HG03460 (cell line): Measurements from ENCODE around the gene SIVA1.

ENCODE experiments used
- ATAC-seq: cut with Tn5 transposase; IDR thresholded peaks from one replicate; pipeline ENCODE4 v1.9.1; 2021; ENCODE audit not compliant: unreplicated experiment

Gene SIVA1

GRCh38 chr14:104783484-104784217, 30.7 kb downstream of the SIVA1 start:
- ATAC-seq, result no peak

DNA sequence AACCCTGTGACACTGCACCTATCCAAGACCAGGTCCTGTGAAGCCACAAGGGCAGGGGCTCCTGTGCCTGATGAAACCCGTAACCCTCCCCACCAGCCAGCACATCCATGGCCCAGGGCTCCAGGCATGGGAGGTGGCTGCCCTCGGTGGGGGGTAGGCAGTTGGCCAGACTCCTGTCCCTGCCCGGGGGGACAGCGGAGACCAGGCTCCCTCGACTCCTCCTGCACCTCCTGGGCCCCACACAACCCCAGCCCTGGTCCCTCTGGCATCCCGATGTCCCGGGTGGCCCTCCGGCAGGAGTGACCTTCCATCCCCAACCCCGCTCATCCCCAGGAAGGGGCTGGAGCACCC, 31.2 kb downstream of the SIVA1 start:
- no peak for ATAC-seq

DNA sequence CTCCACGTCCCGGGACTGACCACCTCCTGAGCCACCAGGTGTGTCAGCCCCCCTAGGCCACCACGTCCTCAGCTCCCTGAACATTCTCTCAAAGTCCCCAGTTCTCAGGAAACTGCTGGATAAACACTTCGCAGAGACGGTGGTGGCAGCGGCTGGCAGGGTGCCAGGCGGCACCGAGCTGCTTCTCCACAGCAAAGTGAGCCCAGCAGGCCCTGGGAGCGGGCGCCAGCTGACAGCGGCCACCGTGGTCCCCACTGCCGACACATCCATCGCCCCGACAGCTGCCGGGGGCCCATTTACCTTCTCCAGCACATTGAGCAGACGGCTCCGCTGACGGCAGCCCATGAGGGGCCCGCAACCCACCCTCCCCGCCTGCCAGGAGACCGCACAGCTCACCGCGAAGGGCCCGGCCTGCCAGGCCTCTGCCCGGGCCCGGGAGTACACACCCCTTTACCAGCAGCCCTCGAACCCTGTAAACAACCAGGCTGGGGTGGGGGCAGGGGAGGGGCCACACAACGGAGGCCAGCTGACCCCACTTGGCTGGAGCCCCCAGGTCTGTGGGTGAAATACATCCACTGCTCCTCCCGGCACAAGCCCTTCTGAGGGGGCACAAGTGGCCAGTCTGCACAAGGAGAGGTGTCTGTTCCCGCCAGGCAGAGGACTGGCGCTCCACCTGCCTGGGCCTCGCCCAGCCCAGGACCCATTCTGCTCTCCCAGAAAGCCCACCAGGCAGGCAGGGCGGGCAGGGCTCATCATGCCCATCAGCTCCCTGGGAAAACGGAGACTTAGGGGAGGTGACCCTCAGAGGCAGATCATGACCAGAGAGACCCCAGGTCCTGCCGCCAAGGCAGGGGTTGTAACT, 32.1 kb downstream of the SIVA1 start:
- ATAC-seq, result no peak

GRCh38 chr14:104785708-104786080, 32.7 kb downstream of the SIVA1 start:
- ATAC-seq, result no peak

DNA sequence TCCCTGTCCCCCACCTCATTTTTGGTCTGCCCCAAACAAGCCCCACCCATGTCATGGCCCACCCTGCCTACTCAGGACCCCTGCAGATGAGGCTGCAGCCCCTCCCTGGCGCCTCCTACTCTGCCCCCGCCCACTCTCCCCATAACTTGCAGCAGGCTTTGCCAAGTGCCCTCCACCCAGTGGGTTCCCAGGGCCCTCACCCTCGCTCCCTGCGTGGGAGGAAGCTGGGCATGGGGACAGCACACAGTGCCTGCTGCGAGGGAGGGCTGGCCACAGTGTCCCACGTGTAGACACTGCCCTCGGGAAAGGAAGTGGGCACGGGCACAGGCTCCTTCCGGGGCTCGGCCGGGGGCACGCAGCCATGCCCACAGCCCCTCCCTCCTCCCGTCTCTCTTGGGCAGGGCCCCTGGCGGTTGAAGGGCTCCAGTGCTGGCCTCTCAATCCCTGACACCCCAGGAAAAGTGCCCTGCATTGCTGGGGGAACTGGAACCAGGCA, 33.2 kb downstream of the SIVA1 start:
- no peak for ATAC-seq

GRCh38 chr14:104786726-104787675, 34.1 kb downstream of the SIVA1 start:
- ATAC-seq, result no peak

DNA sequence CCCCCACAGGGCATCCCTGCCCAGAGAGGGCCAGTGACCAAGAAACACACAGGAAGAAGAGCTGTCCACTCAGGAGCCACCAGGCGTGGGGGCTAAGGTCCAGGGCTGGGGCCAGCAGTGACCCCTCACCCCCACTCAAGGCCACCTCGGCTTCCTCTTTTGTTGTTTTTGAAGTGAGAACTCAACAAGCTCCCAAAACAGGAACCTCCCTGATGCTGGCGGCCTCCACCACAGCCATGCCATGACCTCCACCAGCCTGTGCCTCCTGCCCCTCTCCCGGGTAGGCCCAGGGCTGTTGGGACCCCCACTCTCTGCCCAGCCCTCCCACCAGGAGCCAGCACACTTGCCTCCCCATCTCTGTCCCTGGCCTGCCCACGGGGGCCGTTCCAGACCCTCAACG, 34.8 kb downstream of the SIVA1 start:
- no peak for ATAC-seq

DNA sequence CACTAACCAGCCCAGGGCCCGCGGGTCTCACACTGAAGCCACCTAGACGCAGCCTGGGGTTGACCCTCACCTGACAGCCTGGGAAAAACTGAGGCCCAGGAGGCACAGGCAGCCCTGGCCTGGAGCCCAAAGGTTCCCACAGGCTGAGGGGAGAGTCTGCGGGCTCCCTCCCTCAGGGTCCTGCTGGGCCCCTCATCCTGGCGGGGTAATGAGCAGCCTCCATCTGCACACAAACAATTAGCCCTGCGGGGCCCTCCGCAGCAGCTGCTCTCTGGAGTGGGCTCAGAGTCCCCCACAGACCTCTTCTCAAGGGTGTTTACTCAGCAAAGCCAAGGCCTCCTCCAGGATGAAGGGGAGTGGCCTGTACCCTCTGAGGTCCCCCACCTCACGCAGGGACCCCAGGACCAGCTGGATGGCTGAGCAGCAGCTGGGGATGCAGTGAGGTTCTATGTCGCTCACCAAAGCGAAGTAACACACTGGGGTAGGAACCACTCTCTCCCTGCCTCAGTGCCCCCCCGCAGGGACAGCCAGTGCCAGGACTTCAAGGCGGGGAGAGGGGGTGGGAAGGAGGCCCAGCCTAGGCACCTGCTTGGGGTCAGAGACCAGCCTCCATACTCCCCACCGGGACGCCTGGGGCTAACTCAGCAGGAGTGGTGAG, 35.3 kb downstream of the SIVA1 start:
- no peak for ATAC-seq

- no peak for ATAC-seq
Observed at GRCh38 chr14:104788873-104789663, 36.1 kb downstream of the SIVA1 start.

DNA sequence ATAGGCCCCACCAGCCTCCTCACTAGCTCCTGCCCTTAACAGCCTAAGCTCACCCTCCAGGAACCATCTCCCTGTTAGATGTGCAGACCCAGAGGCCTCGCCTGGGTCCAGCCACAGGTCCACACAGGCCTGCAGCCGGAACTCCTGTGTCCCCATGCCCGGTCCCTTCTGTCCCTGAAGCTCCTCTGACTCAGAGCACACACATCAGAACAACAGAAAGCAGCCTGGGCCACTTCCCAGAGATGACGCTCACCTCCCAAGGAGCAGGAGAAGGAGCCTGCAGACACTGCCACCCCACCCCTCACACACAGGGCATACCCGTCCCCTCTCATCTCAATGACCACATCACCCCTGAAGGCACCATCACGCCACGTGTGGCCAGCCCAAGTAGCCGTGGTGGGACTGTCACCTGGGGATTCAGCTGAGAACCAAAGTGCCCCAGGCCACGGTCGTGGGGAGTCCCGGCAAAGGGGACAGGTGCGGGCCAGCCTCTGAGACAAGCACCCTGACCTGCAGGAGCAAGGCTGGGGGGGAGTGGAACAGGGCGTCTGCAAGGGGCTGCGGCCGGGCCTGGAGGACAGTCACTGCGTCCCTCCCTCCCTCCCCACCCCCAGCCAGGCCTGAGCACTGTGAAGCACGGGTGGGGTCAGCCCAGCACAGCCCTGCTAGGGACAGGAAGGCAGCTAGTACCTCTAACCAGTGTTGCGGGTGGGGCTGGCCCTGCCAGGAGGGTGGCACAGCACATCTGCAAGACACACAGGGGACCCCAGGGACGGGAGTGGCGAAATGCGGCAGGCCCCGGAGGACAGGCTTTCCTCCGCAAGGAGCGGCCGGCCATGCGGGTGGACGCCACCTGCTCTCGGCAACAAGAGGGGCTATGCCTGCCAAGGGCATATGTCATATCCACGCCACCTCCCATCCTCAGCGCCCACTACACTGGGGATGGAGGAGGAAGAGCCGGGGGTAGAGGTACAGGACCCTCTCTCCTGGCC, 37.1 kb downstream of the SIVA1 start:
- ATAC-seq, result no peak

- ATAC-seq, result no peak
Observed at GRCh38 chr14:104791425-104791824, 38.5 kb downstream of the SIVA1 start.

DNA sequence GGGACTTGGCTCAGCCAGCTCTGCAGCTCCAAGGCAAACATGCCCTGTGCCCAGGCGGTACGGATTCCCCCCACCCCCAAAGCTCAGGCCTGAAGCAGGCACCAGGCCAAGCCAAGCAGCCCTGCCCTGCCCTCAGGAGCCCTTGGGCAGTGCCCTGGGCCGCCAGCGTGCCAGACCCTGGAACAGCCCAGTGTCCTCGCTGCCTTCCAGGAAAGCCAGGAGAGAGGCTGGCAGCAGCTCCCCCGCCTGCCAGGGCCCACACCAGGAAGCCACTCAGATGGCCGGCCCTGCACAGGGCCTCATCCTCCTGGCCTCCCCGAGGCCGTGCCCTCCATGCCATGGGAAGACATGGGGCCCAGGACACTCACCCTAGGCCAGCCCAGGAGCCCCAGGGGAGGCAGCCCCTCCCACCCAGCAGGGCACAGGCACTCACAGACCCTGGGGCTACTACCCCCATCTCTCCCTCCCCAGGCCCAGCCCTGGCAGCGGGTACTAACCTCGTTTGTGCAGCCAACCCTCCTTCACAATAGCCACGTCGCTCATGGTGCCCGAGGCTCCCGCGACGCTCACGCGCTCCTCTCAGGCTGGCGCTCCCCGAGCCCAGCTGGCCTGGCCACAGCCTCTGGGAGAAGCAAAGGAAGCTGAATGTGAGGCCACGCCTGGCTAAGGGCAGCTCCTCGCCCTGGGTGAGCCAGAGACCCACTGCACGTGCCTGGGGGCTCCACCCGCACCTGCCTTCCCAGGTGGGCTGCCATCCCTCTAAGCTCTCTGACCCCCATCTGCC, 39.3 kb downstream of the SIVA1 start:
- no peak for ATAC-seq

GRCh38 chr14:104792945-104793702, 40.2 kb downstream of the SIVA1 start:
- ATAC-seq, result no peak

DNA sequence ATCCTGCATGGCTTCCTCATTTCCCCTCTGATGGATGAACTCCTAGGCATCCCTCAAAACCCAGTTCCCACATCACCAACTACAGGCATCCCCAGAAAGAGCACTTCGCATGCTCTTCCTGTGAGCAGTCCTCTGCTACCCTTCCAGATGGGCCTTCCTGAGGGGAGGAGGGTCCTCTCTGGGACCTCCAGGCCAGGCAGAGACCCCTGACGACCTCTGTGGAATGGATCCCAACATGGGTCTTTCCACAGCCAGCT, 40.7 kb downstream of the SIVA1 start:
- no peak for ATAC-seq

GRCh38 chr14:104794099-104794498, 41.2 kb downstream of the SIVA1 start:
- ATAC-seq, result no peak

GRCh38 chr14:104794631-104794992, 41.7 kb downstream of the SIVA1 start:
- no peak for ATAC-seq

DNA sequence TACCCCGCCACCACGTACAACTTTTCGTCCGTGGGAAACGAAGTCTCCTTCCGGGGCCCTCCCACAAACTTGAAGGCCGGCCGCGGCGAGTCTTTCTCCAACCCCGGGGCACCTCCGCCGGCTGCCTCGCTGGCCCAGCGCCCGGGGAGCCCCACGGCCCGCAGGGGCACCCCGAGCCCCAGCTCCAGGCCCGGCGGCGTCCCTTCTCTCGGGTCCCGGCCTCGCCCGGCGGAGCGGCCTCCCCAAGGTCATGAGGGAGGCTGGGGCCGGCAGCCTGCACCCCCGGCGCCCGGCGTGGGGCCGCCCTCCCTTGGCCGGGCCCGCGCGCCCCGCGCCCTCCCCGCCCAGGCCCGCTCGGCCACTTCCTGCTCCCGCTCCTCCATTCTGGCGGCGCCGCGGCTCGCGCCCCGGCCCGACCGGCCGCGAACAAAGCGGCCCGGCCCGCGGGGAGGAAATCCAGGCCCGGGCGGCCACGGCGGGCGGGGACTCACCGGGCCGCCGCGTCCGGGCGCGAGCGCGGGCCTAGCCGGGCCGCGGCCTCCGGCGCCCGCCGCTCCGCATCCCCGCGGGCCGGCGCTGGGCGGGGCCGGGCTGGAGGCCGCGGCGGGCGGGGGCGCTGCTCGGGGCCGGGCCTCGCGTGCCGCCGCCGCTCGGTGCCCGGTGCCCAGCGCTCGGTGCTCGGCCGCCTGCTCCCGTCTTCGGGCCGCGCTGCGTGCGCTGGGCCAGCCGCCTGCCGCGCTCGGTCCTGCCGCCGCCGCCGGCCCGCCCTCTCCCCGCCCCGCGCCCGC, 42.2 kb downstream of the SIVA1 start, which contains the start of gene AKT1:
AKT1 (minus strand) TSS at position 756 of the 788 bp plus-strand sequence. CDS start 3,105 bp downstream, outside the sequence.
- no peak for ATAC-seq
